Activated T-cell treated with anti-CD3 and anti-CD28 coated beads, Interleukin-2, amount 50 U/mL, for 4 hours (primary cell): ENCODE measurements around the gene TMEM156. TPM values are rescaled to one million over a fixed set of nuclear protein-coding genes. Genes with fewer than 3 reads are reported as not detected.
"Not testable (repeated sequence)": the region's sequence is repeated elsewhere in the genome, so short reads cannot be mapped to it uniquely, and the experiment has no call there.

Experiments
- ATAC-seq, 2 donors: fragments of 200-7000 bp; cut with Tn5 transposase; one replicate each; pipeline ENCODE4 v1.10.0; 2021
- DNase-seq: peaks from one replicate; pipeline ENCODE4 v3.0.0-alpha.2; 2020
- H3K27me3 Mint-ChIP-seq: one replicate; pipeline ENCODE4 v1.8.0; 2021; ENCODE audit warnings: low read depth, mixed read lengths
- H3K36me3 Mint-ChIP-seq: one replicate; pipeline ENCODE4 v1.8.0; 2022; ENCODE audit warnings: mixed read lengths; ENCODE audit not compliant: insufficient read depth
- H3K4me1 Mint-ChIP-seq: one replicate; pipeline ENCODE4 v1.8.0; 2021; ENCODE audit warnings: low read depth, mixed read lengths
- H3K4me3 Mint-ChIP-seq: one replicate; pipeline ENCODE4 v1.8.0; 2021; ENCODE audit warnings: mild to moderate bottlenecking, moderate library complexity, mixed read lengths
- H3K9me3 Mint-ChIP-seq: one replicate; pipeline ENCODE4 v1.8.0; 2021; ENCODE audit warnings: mixed read lengths
- total RNA-seq, 3 donors: library from RNA; stranded (reverse); gene quantifications; one replicate each; pipeline ENCODE4 v1.2.1, GENCODE V29; 2021

The TMEM156 gene
- total RNA-seq, 3 donors from 2014 or later: 4.1 to 5.3 (median 4.9) TPM

DNA sequence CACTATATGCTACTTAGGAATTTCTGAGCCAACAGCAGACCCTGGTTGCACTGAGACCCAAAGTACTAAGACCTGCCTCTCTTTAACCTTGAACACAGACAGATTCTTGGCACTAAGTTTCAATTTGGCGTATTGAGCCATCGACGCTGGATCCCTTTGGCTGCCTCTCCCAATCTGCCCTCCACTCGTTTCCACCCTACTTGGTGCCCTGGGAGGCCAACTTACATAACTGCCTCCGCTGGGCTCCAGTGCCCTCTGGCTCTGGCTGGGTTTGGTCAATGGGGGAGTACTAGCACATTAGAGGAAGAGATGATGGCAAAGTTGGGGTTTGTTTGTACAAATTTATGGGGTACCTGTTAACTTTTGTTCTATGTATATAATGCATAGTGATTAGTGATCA lies 63.5 kb downstream of the TMEM156 start:
- Mint-ChIP-seq H3K4me1 (peaks cover 8% of the 10 kb centered on the region), H3K4me3 (no peak overlapping the region), H3K9me3 (no peaks in the 10 kb centered on the region), H3K27me3 (no peaks in the 10 kb centered on the region), H3K36me3 (peaks cover 42% of the 10 kb centered on the region)
- no peak for DNase-seq
- no peak for ATAC-seq

DNA sequence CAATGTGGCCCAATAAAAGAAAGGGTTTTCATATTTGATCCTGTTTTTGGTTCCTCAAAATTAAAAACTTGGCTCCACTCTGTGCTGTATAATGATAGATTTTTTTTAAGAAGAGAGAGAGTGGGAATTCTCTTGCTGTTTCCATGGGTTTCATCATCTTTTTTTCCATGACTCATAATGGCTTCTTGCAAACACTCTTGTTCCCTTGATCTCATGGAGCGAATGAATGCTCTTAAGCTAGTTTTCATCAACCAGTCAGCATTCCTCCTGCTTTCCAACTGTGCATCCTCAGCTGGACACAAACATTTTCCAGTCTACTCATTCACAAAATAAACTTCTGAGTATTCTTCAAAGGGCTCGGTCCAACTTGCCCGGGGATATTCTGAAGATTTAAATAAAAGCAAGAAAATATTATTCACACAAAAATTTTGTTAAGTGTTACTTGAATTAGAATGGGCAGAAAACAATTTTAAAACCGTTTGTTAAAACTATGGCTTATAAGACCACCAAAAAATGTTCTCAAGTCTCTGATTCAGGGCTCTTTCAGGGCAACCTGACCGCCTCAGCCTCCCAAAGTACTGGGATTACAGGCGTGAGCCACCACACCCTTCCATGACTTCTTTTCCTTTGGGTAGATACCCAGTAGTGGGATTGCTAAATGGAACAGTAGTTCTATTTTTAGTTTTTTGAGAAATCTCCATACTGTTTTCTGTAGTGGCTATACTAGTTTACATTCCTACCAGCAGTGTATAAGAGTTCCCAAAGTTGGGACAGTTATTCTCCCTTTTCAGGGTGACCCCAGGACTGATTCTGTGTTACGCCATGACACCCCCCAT lies 64.7 kb downstream of the TMEM156 start:
- H3K9me3 Mint-ChIP-seq: no peaks in the 10 kb centered on the region
- H3K27me3 Mint-ChIP-seq: no peaks in the 10 kb centered on the region
- DNase-seq (no peak), ATAC-seq (no peak)
- H3K4me1 Mint-ChIP-seq: peaks cover 8% of the 10 kb centered on the region
- H3K36me3 Mint-ChIP-seq: peaks cover 44% of the 10 kb centered on the region
- no peak overlapping the region for H3K4me3 Mint-ChIP-seq

GRCh38 chr4:38965866-38966265 lies 66.3 kb downstream of the TMEM156 start:
- H3K36me3 Mint-ChIP-seq: peaks cover 46% of the 10 kb centered on the region
- no peak for ATAC-seq

DNA sequence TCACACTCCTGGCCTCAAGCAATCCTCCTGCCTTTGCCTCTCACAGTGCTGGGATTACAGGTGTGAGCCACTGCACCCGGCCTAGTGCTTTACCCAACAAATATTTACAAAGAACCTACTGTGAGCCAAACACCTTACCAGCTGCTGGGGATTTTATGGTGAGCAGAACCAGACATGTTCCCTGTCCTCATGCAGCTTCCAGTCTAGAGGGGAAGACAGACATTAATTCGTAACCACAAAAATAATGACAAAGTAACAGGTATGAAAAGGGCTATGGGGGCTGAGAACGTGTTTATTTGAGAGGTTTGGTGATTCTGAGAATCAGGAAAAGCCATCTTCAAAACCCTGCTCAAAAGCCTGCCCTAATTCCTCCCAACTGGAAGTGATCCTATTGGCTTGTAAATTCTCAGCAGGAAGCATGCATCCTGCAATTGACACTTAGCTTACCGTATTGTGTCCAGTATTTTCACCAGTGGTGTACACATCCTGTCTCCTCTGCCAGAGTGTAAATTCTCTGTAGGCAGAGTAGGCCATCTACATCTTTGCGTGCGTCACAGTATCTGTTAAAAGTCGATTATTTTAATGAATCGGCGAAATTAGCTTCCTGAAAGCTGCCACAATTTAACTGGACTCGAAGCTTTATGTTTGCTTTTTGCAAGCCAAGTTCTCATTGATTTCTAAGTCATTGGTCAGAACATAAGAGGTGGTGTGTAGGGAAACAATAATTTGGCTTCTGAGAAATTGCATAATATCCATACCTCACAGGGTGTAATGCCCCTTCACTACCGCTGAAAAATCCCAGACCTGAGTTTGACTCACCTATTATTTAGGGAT lies 67.0 kb downstream of the TMEM156 start:
- ATAC-seq: no peak
- DNase-seq: no peak
- no peak overlapping the region for H3K4me3 Mint-ChIP-seq
- H3K36me3 Mint-ChIP-seq: peaks cover 41% of the 10 kb centered on the region
- peaks cover 12% of the 10 kb centered on the region for H3K9me3 Mint-ChIP-seq
- H3K27me3 Mint-ChIP-seq: no peaks in the 10 kb centered on the region
- H3K4me1 Mint-ChIP-seq: peaks cover 8% of the 10 kb centered on the region

More at GRCh38 chr4:38965866-38966265, 66.3 kb downstream of the TMEM156 start:
- peaks cover 12% of the 10 kb centered on the region for H3K9me3 Mint-ChIP-seq
- H3K4me1 Mint-ChIP-seq: peaks cover 8% of the 10 kb centered on the region
- no peaks in the 10 kb centered on the region for H3K27me3 Mint-ChIP-seq
- DNase-seq: no peak
- no peak overlapping the region for H3K4me3 Mint-ChIP-seq

- H3K9me3 Mint-ChIP-seq: peaks cover 12% of the 10 kb centered on the region
- H3K4me3 Mint-ChIP-seq, H3K27me3 Mint-ChIP-seq, H3K4me1 Mint-ChIP-seq, DNase-seq, H3K36me3 Mint-ChIP-seq, ATAC-seq: not testable (repeated sequence)
These were observed 73.0 kb downstream of the TMEM156 start for GRCh38 chr4:38959248-38959647.

DNA sequence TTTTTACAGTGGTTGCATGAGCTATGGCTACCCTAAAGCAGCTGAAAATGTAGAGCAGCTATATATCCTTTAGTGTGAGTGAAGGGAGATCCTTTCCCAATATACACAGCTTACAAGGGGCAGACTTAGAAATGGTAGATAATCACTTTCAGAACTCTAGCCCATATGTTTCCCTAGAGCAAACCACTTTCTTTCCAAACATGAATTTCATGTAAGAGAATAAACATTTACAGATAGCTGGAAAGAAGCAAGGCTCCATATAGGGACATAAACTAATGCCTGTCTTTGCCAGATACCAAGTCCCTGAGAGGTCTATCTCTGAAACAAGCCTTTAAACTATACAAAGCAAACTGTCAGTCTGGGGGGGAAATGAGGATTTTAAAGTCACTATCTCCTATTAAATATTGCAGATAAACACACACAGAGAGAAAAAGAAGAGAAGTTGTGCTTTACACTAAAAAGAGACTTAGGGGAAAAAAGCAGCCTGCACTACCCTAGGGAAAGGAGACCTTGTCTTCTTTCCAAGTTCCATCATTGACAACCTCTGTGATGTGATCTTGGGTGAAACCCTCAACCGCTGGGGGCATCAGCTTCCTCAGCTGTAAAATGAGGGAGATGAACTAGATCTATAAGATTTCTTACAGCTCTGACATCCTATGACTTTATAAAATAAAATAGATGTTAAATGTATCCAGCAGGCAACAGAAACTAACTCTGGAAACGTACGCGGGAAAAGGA lies 73.6 kb downstream of the TMEM156 start:
- DNase-seq (no peak), ATAC-seq (peak; percentile 26 to 27)
- H3K27me3 Mint-ChIP-seq: no peaks in the 10 kb centered on the region
- peaks cover 12% of the 10 kb centered on the region for H3K9me3 Mint-ChIP-seq
- peaks cover 4% of the 10 kb centered on the region for H3K36me3 Mint-ChIP-seq
- peaks cover 2% of the 10 kb centered on the region for H3K4me1 Mint-ChIP-seq
- H3K4me3 Mint-ChIP-seq: no peak overlapping the region

DNA sequence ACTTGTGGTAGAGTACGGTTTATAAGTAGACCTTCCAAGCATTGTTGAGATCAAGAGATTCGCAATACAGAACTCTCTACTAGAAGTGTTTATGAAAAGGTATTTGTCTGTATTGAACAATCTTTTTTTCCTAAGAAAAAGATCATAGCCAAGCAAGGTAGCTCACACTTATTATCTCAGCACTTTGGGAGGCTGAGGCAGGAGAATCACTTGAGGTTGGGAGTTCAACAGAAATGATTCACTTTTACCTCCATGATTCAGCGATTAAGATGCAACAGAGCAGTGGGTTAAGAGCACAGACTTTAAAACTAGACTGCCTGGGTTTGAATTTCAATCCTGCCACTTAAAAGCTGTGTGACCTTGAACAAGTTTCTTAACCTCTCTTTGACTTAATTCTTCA lies 74.3 kb downstream of the TMEM156 start:
- Mint-ChIP-seq H3K27me3 (no peaks in the 10 kb centered on the region), H3K4me1 (peaks cover 2% of the 10 kb centered on the region), H3K4me3 (no peak overlapping the region), H3K9me3 (peaks cover 12% of the 10 kb centered on the region), H3K36me3 (peaks cover 4% of the 10 kb centered on the region)
- DNase-seq (no peak), ATAC-seq (peak; percentile 86 to 88)

- Mint-ChIP-seq H3K36me3 (peaks cover 2% of the 10 kb centered on the region), H3K4me3 (no peak overlapping the region), H3K4me1 (peaks cover 2% of the 10 kb centered on the region), H3K9me3 (peaks cover 12% of the 10 kb centered on the region), H3K27me3 (no peaks in the 10 kb centered on the region)
- DNase-seq (no peak), ATAC-seq (peak; percentile 9 to 23)
These were observed 74.9 kb downstream of the TMEM156 start for GRCh38 chr4:38957261-38957815.

DNA sequence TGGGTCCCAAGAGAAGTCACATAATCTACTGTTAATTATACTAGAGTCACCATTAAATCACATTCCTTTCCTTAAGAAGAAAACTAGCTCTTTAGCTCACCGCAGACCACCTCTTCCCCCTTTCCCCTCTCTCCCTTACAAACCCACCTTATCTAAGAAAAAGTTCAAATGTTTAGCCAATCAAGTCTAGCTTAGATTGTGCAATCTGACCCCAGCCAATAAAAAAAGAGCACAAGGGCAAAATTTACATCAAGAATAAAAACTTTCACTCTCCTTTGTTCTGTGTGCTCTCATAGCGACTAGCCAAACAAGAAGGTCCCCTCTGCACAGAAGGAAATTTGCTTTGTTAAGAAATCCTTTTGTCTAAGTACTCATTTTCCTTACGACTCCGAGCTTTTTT lies 76.3 kb downstream of the TMEM156 start:
- ATAC-seq: no peak
- H3K9me3 Mint-ChIP-seq: no peaks in the 10 kb centered on the region
- H3K4me1 Mint-ChIP-seq: peaks cover 2% of the 10 kb centered on the region
- no peak for DNase-seq
- H3K27me3 Mint-ChIP-seq: no peaks in the 10 kb centered on the region
- no peaks in the 10 kb centered on the region for H3K36me3 Mint-ChIP-seq
- no peak overlapping the region for H3K4me3 Mint-ChIP-seq

GRCh38 chr4:38954727-38955126 lies 77.5 kb downstream of the TMEM156 start:
- H3K9me3 Mint-ChIP-seq: no peaks in the 10 kb centered on the region
- no peak for DNase-seq
- no peak for ATAC-seq
- H3K27me3 Mint-ChIP-seq: no peaks in the 10 kb centered on the region
- H3K36me3 Mint-ChIP-seq: no peaks in the 10 kb centered on the region
- no peak overlapping the region for H3K4me3 Mint-ChIP-seq
- peaks cover 10% of the 10 kb centered on the region for H3K4me1 Mint-ChIP-seq

GRCh38 chr4:38952017-38952416 lies 80.2 kb downstream of the TMEM156 start:
- H3K4me1 Mint-ChIP-seq: peaks cover 21% of the 10 kb centered on the region
- H3K27me3 Mint-ChIP-seq: no peaks in the 10 kb centered on the region
- ATAC-seq: no peak
- no peaks in the 10 kb centered on the region for H3K9me3 Mint-ChIP-seq
- no peak overlapping the region for H3K4me3 Mint-ChIP-seq
- no peaks in the 10 kb centered on the region for H3K36me3 Mint-ChIP-seq
- no peak for DNase-seq

GRCh38 chr4:38951598-38951997 lies 80.6 kb downstream of the TMEM156 start:
- Mint-ChIP-seq H3K36me3 (no peaks in the 10 kb centered on the region), H3K9me3 (no peaks in the 10 kb centered on the region), H3K4me1 (peaks cover 21% of the 10 kb centered on the region), H3K27me3 (no peaks in the 10 kb centered on the region), H3K4me3 (no peak overlapping the region)
- no peak for DNase-seq
- no peak for ATAC-seq

DNA sequence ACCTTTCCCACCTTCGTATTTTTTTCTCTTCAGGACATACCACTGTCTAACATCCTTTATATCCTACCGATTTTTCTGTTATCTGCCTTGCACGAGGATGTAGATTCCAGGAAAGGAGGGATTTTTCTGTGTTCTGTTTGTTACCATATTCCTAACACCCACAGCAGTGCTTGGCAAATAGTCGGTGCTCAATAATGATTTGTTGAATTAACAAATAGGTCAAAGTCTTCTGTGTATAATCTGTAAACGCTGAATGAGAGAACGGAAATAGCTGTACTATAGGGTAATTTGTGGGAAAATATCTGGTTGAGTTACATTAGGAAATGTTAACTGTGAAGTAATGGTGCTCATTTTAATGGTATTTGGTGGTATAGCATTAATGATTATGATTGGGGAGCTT lies 81.5 kb downstream of the TMEM156 start:
- H3K27me3 Mint-ChIP-seq: no peaks in the 10 kb centered on the region
- ATAC-seq: no peak
- H3K4me1 Mint-ChIP-seq: peaks cover 21% of the 10 kb centered on the region
- no peaks in the 10 kb centered on the region for H3K9me3 Mint-ChIP-seq
- no peak overlapping the region for H3K4me3 Mint-ChIP-seq
- no peaks in the 10 kb centered on the region for H3K36me3 Mint-ChIP-seq
- DNase-seq: no peak

GRCh38 chr4:38950159-38950558 lies 82.0 kb downstream of the TMEM156 start:
- Mint-ChIP-seq H3K4me3 (no peak overlapping the region), H3K27me3 (no peaks in the 10 kb centered on the region), H3K9me3 (no peaks in the 10 kb centered on the region), H3K36me3 (no peaks in the 10 kb centered on the region), H3K4me1 (peaks cover 21% of the 10 kb centered on the region)
- DNase-seq: no peak
- ATAC-seq: no peak
